SK-N-SH (cell line): ENCODE results near the gene CBFB. TPM values are rescaled to one million over a fixed set of nuclear protein-coding genes. Genes with fewer than 3 reads are reported as not detected.
A peak's percentile ranks its signal among the peaks of the same experiment; 100 is the strongest.

ENCODE experiments used
- CTCF ChIA-PET: fragments of 300-600, 350-600 bp; formaldehyde crosslinking; extraction: SDS; loops from one replicate; lab custom pipeline; 2021; lab: Yijun Ruan, JAX
- POLR2A ChIA-PET: fragments of 350-600 bp; sonication (Branson Sonifier 250); formaldehyde crosslinking; extraction: SDS; loops from one replicate; lab custom pipeline; 2020; ENCODE audit warnings: antibody characterized with exemption, inconsistent platforms; lab: Yijun Ruan, JAX
- DNase-seq: peaks from one replicate; pipeline ENCODE4 v3.0.0; 2012
- H2AFZ ChIP-seq: fragments of 200-600 bp; sonication (generic); 2 replicates; pipeline ENCODE4 v1.8.1; 2016; ENCODE audit warnings: antibody characterized with exemption, mild to moderate bottlenecking, low read depth
- H3F3A ChIP-seq: fragments of 200-600 bp; sonication (generic); replicated peaks from 2 replicates; pipeline ENCODE3; 2016; ENCODE audit warnings: antibody characterized with exemption, mild to moderate bottlenecking; ENCODE audit not compliant: insufficient read depth
- H3K27ac ChIP-seq, 2 experiments: fragments of 200-500 bp in 1 of 2; fragments of 200-600 bp in 1 of 2; sonication (Bioruptor generic) in 1 of 2; sonication (generic), shearing (Covaris generic) in 1 of 2; 2 replicates each; pipeline versions ENCODE4 v1.5.1 to v1.6.1; 2014 to 2016; ENCODE audit warnings: low read depth in 2 of 2, inconsistent platforms in 1 of 2, low read length in 1 of 2, mild to moderate bottlenecking in 1 of 2, mixed read lengths in 1 of 2
- H3K27me3 ChIP-seq: fragments of 200-600 bp; sonication (generic), shearing (Covaris generic); 2 replicates; pipeline ENCODE4 v1.6.1; 2016; ENCODE audit warnings: mixed run types; ENCODE audit not compliant: insufficient read depth
- H3K36me3 ChIP-seq, 2 experiments: fragments of 200-500 bp in 1 of 2; fragments of 200-600 bp in 1 of 2; sonication (Bioruptor generic) in 1 of 2; sonication (generic) in 1 of 2; replicated peaks in 1 of 2; 2 replicates each; pipeline versions ENCODE3 to v1.5.1; 2014 to 2016; ENCODE audit warnings: low read length in 1 of 2, mild to moderate bottlenecking in 1 of 2; ENCODE audit not compliant: insufficient read depth in 2 of 2, control insufficient read depth in 1 of 2
- H3K4me1 ChIP-seq, 2 experiments: fragments of 200-500 bp in 1 of 2; fragments of 200-600 bp in 1 of 2; sonication (Bioruptor generic) in 1 of 2; sonication (generic), shearing (Covaris generic) in 1 of 2; 2 replicates each; pipeline versions ENCODE4 v1.5.1 to v1.6.1; 2014 to 2016; ENCODE audit warnings: low read depth in 1 of 2, low read length in 1 of 2, mixed run types in 1 of 2; ENCODE audit not compliant: insufficient read depth in 2 of 2, control insufficient read depth in 1 of 2
- H3K4me2 ChIP-seq: fragments of 200-600 bp; sonication (generic), shearing (Covaris generic); 2 replicates; pipeline ENCODE4 v1.6.1; 2017; ENCODE audit warnings: mixed run types
- H3K4me3 ChIP-seq, 2 experiments: fragments of 200-500 bp in 1 of 2; fragments of 200-600 bp in 1 of 2; sonication (Bioruptor generic) in 1 of 2; sonication (generic), shearing (Covaris generic) in 1 of 2; 2 replicates each; pipeline versions ENCODE4 v1.5.1 to v1.8.1; 2014 to 2016; ENCODE audit warnings: low read depth in 2 of 2, inconsistent platforms in 1 of 2, low read length in 1 of 2, mild to moderate bottlenecking in 1 of 2, mixed read lengths in 1 of 2, moderate library complexity in 1 of 2
- H3K79me2 ChIP-seq: fragments of 200-600 bp; sonication (generic); 2 replicates; pipeline ENCODE4 v1.8.1; 2017; ENCODE audit warnings: mild to moderate bottlenecking; ENCODE audit not compliant: insufficient read depth
- H3K9ac ChIP-seq: fragments of 200-600 bp; sonication (generic); 2 replicates; pipeline ENCODE4 v1.6.1; 2017; ENCODE audit warnings: mixed run types
- H3K9me2 ChIP-seq: fragments of 200-600 bp; sonication (generic); 2 replicates; pipeline ENCODE4 v1.6.1; 2017; ENCODE audit warnings: mixed run types
- H3K9me3 ChIP-seq: fragments of 200-600 bp; sonication (generic); 2 replicates; pipeline ENCODE4 v1.6.1; 2017; ENCODE audit warnings: mixed run types, mild to moderate bottlenecking, moderate library complexity
- H4K20me1 ChIP-seq: fragments of 200-600 bp; sonication (generic); 2 replicates; pipeline ENCODE4 v1.6.1; 2017; ENCODE audit warnings: mild to moderate bottlenecking, mixed run types; ENCODE audit not compliant: insufficient read depth
- CHD2 ChIP-seq: fragments of 150-350 bp; IDR thresholded peaks from 2 replicates; pipeline ENCODE4 v1.6.1; 2018; ENCODE audit warnings: low read length; ENCODE audit not compliant: partially characterized antibody
- ELF1 ChIP-seq: IDR thresholded peaks from 2 replicates; pipeline ENCODE4 v1.4.0; 2012
- EP300 ChIP-seq, 2 experiments: IDR thresholded peaks; 2 replicates each; pipeline versions ENCODE4 v1.4.0 to v1.6.1; 2012; ENCODE audit warnings: borderline replicate concordance in 1 of 2, low read depth in 1 of 2, low read length in 1 of 2
- EZH2phosphoT487 ChIP-seq: fragments of 200-600 bp; sonication (generic); IDR thresholded peaks from 2 replicates; pipeline ENCODE4 v1.6.1; 2017; ENCODE audit warnings: low read depth, mixed run types, mild to moderate bottlenecking, antibody characterized with exemption, moderate library complexity, borderline replicate concordance
- FOXJ3 ChIP-seq: sonication (generic); formaldehyde crosslinking; IDR thresholded peaks from 2 replicates; pipeline ENCODE4 v1.5.1; 2020; ENCODE audit warnings: mild to moderate bottlenecking, missing genetic modification reagents
- FOXM1 ChIP-seq: IDR thresholded peaks from 2 replicates; pipeline ENCODE4 v1.4.0; 2012; ENCODE audit warnings: low read depth, mild to moderate bottlenecking
- GATA2 ChIP-seq: sonication (generic); formaldehyde crosslinking; IDR thresholded peaks from 2 replicates; pipeline ENCODE4 v1.5.0; 2020; ENCODE audit warnings: mild to moderate bottlenecking, missing genetic modification reagents
- JUND ChIP-seq: IDR thresholded peaks from 2 replicates; pipeline ENCODE4 v1.4.0; 2012
- MAX ChIP-seq: IDR thresholded peaks from 2 replicates; pipeline ENCODE4 v1.4.0; 2012; ENCODE audit warnings: low read depth
- MEF2A ChIP-seq: IDR thresholded peaks from 2 replicates; pipeline ENCODE4 v1.4.0; 2012; ENCODE audit warnings: low read depth, borderline replicate concordance
- NFIC ChIP-seq: IDR thresholded peaks from 2 replicates; pipeline ENCODE4 v1.4.0; 2012; ENCODE audit warnings: borderline replicate concordance
- NRF1 ChIP-seq: IDR thresholded peaks from 2 replicates; pipeline ENCODE4 v1.6.1; 2012; ENCODE audit warnings: low read depth, mild to moderate bottlenecking, low read length
- PBX3 ChIP-seq: IDR thresholded peaks from 2 replicates; pipeline ENCODE4; 2012
- POLR2AphosphoS5 ChIP-seq: IDR thresholded peaks from 2 replicates; pipeline ENCODE4 v1.6.1; 2012; ENCODE audit warnings: low read depth, low read length
- RFX5 ChIP-seq: IDR thresholded peaks from 2 replicates; pipeline ENCODE4 v1.6.1; 2012; ENCODE audit warnings: mild to moderate bottlenecking, improper control_type of control experiment, low read length
- RXRA ChIP-seq: IDR thresholded peaks from 2 replicates; pipeline ENCODE4 v1.4.0; 2012; ENCODE audit warnings: low read depth, mild to moderate bottlenecking, borderline replicate concordance
- SMC3 ChIP-seq: IDR thresholded peaks from 2 replicates; pipeline ENCODE4 v1.6.1; 2012; ENCODE audit warnings: low read depth, low read length, improper control_type of control experiment
- TCF12 ChIP-seq: IDR thresholded peaks from 2 replicates; pipeline ENCODE4 v1.4.0; 2012
- TEAD4 ChIP-seq: IDR thresholded peaks from 2 replicates; pipeline ENCODE4 v1.4.0; 2012; ENCODE audit warnings: mild to moderate bottlenecking, borderline replicate concordance; ENCODE audit not compliant: insufficient read depth
- USF2 ChIP-seq: fragments of 150-350 bp; IDR thresholded peaks from 2 replicates; pipeline ENCODE4 v1.6.1; 2017; ENCODE audit warnings: antibody characterized with exemption, low read length, low read depth, borderline replicate concordance
- YY1 ChIP-seq: IDR thresholded peaks from 2 replicates; pipeline ENCODE4 v1.4.0; 2012; ENCODE audit warnings: low read depth, mild to moderate bottlenecking
- WGBS: methylation state at CpG from one replicate; pipeline ENCODE4 v1.1.6; 2017; ENCODE audit warnings: low lambda C conversion rate; 5-methylcytosine and 5-hydroxymethylcytosine counted together
- polyA plus RNA-seq, 3 experiments: library from polyadenylated mRNA; depleted of rRNA; stranded (reverse); fragments of >200 nt; gene quantifications; 2 replicates each; pipeline ENCODE4 v1.2.3, GENCODE V29; 2012
- TF ChIP-seq, protein P1 (sequence below): IDR thresholded peaks from 2 replicates; pipeline ENCODE4 v1.4.0; 2012; ENCODE audit warnings: low read depth, borderline replicate concordance
- TF ChIP-seq, protein P2 (sequence below): IDR thresholded peaks from 2 replicates; pipeline ENCODE4 v1.6.1; 2012; ENCODE audit warnings: mild to moderate bottlenecking, low read depth, low read length, moderate library complexity
- TF ChIP-seq, protein P3 (sequence below): IDR thresholded peaks from 2 replicates; pipeline ENCODE4 v1.4.0; 2012; ENCODE audit warnings: low read depth, borderline replicate concordance

Gene CBFB
- polyA plus RNA-seq, 1 of the 3 experiments (the other 2 are of a cell fraction), result 40.1 TPM

DNA sequence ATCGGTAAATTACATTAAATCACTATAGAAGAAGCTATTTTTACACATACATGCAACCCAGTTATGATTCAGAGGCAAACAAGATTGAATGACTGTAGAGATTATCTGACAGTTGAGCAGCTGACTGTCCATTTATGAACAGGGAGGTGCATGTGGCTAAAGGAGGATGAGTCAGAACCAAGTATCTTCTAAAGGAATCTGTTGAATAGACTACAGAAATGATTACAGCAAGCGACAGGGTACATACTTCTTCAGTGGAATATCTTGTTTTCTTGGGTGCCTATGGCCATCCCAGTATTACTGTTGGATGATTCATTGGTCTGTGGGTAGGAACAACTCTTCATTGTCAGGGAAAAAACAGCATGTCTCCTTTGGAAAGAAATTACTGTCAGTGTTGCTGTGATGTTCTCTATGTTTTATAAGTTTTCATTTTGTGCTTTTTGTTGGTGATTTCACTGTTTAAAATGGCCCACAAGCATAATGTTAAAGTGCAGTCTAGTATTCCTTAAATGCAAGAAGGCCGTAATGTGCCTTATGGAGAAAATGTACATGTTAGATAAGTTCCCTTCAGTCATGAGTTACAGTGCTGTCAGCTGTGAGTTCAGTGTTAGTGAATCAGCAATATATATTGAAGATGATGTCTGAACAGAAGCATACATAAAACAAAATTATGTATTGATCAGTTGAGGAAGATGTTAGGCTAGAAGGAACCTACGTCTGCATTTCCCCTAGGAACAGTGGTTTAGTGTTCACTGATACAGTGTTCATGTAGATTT, 27.0 kb downstream of the CBFB start:
- ChIA-PET POLR2A (no interaction called here), CTCF (interaction anchor here (0.9 to 2.0 kb wide), 3 partner anchors 9 to 94 kb away, joined by 3 to 8 read pairs (median 4); partner anchors contain the start of gene CES3)
- peaks cover 57% of the 10 kb centered on the region for H3F3A ChIP-seq
- H2AFZ ChIP-seq, result no peak overlapping the region
- H3K4me2 ChIP-seq, result peak overlapping the region; percentile 54
- H4K20me1 ChIP-seq, result no peaks in the 10 kb centered on the region; the same call in 1 of the 2 replicates
- no peaks in the 10 kb centered on the region for H3K27me3 ChIP-seq
- peak overlapping the region; percentile 29 to 85; a peak in 2 of 4 replicates for H3K27ac ChIP-seq
- H3K4me3 ChIP-seq, result peak overlapping the region in 1 of 2 experiments; percentile 15; a peak in 2 of 4 replicates
- peak; percentile 21 for DNase-seq
- H3K9me3 ChIP-seq, result no peaks in the 10 kb centered on the region
- 43% methylated on average over 4 of the region's 4 CpGs for WGBS
- H3K36me3 ChIP-seq, result peaks cover 0 to 27% of the 10 kb centered on the region in 2 experiments
- peak overlapping the region; percentile 40; the same call in 1 of the 2 replicates for H3K9ac ChIP-seq
- peaks cover 89% of the 10 kb centered on the region for H3K79me2 ChIP-seq
- no peaks in the 10 kb centered on the region for H3K9me2 ChIP-seq
- no peaks in the 10 kb centered on the region for H3K4me1 ChIP-seq
- TF ChIP-seq, protein P1, sequence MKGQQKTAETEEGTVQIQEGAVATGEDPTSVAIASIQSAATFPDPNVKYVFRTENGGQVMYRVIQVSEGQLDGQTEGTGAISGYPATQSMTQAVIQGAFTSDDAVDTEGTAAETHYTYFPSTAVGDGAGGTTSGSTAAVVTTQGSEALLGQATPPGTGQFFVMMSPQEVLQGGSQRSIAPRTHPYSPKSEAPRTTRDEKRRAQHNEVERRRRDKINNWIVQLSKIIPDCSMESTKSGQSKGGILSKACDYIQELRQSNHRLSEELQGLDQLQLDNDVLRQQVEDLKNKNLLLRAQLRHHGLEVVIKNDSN, result peak; percentile 51; the same call in 1 of the 2 replicates
- peak; percentile 31; the same call in 1 of the 2 replicates for TF ChIP-seq TEAD4
- TF ChIP-seq SMC3, result no peak
- TF ChIP-seq, protein P2, sequence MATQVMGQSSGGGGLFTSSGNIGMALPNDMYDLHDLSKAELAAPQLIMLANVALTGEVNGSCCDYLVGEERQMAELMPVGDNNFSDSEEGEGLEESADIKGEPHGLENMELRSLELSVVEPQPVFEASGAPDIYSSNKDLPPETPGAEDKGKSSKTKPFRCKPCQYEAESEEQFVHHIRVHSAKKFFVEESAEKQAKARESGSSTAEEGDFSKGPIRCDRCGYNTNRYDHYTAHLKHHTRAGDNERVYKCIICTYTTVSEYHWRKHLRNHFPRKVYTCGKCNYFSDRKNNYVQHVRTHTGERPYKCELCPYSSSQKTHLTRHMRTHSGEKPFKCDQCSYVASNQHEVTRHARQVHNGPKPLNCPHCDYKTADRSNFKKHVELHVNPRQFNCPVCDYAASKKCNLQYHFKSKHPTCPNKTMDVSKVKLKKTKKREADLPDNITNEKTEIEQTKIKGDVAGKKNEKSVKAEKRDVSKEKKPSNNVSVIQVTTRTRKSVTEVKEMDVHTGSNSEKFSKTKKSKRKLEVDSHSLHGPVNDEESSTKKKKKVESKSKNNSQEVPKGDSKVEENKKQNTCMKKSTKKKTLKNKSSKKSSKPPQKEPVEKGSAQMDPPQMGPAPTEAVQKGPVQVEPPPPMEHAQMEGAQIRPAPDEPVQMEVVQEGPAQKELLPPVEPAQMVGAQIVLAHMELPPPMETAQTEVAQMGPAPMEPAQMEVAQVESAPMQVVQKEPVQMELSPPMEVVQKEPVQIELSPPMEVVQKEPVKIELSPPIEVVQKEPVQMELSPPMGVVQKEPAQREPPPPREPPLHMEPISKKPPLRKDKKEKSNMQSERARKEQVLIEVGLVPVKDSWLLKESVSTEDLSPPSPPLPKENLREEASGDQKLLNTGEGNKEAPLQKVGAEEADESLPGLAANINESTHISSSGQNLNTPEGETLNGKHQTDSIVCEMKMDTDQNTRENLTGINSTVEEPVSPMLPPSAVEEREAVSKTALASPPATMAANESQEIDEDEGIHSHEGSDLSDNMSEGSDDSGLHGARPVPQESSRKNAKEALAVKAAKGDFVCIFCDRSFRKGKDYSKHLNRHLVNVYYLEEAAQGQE, result no peak
- TF ChIP-seq NRF1, result no peak
- peak; percentile 96 for TF ChIP-seq PBX3
- TF ChIP-seq FOXJ3 (CRISPR knock-in tag), result no peak
- peak; percentile 88 for TF ChIP-seq TCF12
- TF ChIP-seq MAX, result peak; percentile 88
- no peak for TF ChIP-seq RFX5
- TF ChIP-seq RXRA, result peak; percentile 30; the same call in 1 of the 2 replicates
- peak; percentile 74; the same call in 1 of the 2 replicates for TF ChIP-seq POLR2AphosphoS5
- peak; percentile 98 for TF ChIP-seq JUND
- peak; percentile 41; the same call in 1 of the 2 replicates for TF ChIP-seq YY1
- no peak for TF ChIP-seq GATA2 (CRISPR knock-in tag)
- no peak for TF ChIP-seq FOXM1
- TF ChIP-seq EZH2phosphoT487, result no peak
- TF ChIP-seq, protein P3, sequence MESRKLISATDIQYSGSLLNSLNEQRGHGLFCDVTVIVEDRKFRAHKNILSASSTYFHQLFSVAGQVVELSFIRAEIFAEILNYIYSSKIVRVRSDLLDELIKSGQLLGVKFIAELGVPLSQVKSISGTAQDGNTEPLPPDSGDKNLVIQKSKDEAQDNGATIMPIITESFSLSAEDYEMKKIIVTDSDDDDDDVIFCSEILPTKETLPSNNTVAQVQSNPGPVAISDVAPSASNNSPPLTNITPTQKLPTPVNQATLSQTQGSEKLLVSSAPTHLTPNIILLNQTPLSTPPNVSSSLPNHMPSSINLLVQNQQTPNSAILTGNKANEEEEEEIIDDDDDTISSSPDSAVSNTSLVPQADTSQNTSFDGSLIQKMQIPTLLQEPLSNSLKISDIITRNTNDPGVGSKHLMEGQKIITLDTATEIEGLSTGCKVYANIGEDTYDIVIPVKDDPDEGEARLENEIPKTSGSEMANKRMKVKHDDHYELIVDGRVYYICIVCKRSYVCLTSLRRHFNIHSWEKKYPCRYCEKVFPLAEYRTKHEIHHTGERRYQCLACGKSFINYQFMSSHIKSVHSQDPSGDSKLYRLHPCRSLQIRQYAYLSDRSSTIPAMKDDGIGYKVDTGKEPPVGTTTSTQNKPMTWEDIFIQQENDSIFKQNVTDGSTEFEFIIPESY, result peak; percentile 68; the same call in 1 of the 2 replicates
- no peak for TF ChIP-seq ELF1
- TF ChIP-seq MEF2A, result peak; percentile 90
- peak; percentile 12 to 76; a peak in 2 of 4 replicates for TF ChIP-seq EP300 (IDR thresholded peaks at IDR 0.05; ENCODE audit: borderline replicate concordance in 1 of 2, low read depth in 1 of 2, low read length in 1 of 2)
- no peak for TF ChIP-seq CHD2
- peak; percentile 38; the same call in 1 of the 2 replicates for TF ChIP-seq NFIC
- no peak for TF ChIP-seq USF2
